PFSK-1 (cell line): Measurements from ENCODE around the gene TPBGL.

Experiments used
- POLR2AphosphoS5 ChIP-seq: IDR thresholded peaks from 2 replicates; pipeline ENCODE4 v1.6.1; 2012; ENCODE audit warnings: low read depth, mild to moderate bottlenecking, control low read depth, low read length, moderate library complexity
- SIN3A ChIP-seq: IDR thresholded peaks from 2 replicates; pipeline ENCODE4 v1.6.1; 2012; ENCODE audit warnings: mild to moderate bottlenecking, low read length, moderate library complexity, borderline replicate concordance; ENCODE audit not compliant: insufficient read depth

DNA sequence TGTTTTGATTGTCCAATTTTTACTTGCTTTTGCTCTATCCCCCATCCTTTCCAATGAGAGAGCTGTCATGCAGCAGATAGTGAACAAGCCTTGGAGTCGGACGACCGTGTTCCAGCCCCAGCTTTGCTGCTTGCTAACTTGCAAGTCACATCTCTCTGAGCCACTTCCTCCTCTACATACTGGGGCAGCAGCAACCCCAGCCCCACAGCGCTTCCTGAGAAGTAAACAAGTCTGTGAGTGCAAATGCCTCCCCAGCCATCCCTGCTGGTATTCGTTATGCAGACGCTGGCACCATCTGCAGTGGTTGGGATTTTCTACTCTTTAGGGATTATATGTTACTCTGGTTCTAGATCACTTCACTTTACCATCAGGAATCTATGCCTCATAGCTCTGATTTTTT is 35.0 kb downstream of the TPBGL start:
- TF ChIP-seq POLR2AphosphoS5 (no peak), SIN3A (no peak)
